ENCODE results near the gene SPEF2. TPM values are rescaled to one million over a fixed set of nuclear protein-coding genes. Genes with fewer than 3 reads are reported as not detected.

The SPEF2 gene
- total RNA-seq, 1 donor from 2014 or later = 7.9 TPM

DNA sequence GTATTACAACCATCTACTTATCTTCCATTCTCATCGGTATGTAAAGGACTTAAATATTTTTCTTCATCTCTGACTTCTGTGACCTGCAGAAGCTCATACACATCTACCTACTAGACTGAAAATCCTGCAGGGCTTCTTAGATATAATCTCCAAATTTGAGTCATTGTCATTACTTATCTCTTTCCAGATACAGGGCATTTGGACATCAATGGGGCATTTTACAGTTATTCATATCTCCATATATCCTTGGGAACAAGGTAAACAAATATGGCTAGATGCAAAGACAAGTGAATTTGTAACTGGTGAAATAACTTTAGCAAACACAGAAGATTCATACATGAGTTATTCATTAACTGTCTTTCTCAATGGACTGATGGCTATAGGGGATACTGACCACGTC is 201.4 kb downstream of the SPEF2 start:
- no peak for TF ChIP-seq CTCF (IDR thresholded peaks at IDR 0.05)
- H3K9me3 Mint-ChIP-seq (ENCODE audit: unreplicated experiment) = no peaks in the 10 kb centered on the region

DNA sequence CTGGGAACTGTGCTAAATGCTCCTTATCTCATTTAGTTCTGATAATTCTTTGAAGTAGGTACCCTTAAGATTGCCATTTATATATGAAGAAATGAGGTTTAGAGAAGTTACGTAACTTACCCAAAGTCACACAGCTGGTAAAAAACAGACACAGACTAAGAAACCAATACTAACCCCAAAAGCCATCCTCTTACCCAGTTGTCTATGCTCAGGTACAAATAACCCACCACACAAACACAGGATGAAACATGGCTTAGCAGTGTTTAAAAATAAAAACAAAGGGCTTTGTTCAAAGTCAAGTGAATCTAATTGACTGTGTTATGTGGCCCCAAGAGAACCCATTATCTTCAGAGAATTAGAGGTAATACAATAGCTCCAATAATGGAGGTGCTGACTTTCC is 202.0 kb downstream of the SPEF2 start:
- Mint-ChIP-seq H3K4me1 (ENCODE audit: unreplicated experiment) (no peaks in the 10 kb centered on the region), H3K36me3 (ENCODE audit: unreplicated experiment) (no peaks in the 10 kb centered on the region), H3K27ac (ENCODE audit: unreplicated experiment) (no peak overlapping the region), H3K4me3 (ENCODE audit: unreplicated experiment) (no peak overlapping the region), H3K9me3 (ENCODE audit: unreplicated experiment) (no peaks in the 10 kb centered on the region), H3K27me3 (ENCODE audit: unreplicated experiment) (no peaks in the 10 kb centered on the region)
- no peak for DNase-seq (ENCODE audit: extremely low spot score, unreplicated experiment)
- no peak for TF ChIP-seq CTCF (IDR thresholded peaks at IDR 0.05)

More for the DNA sequence above, 201.4 kb downstream of the SPEF2 start:
- Mint-ChIP-seq H3K4me3 (ENCODE audit: unreplicated experiment) (no peak overlapping the region), H3K27ac (ENCODE audit: unreplicated experiment) (no peak overlapping the region), H3K4me1 (ENCODE audit: unreplicated experiment) (no peaks in the 10 kb centered on the region), H3K27me3 (ENCODE audit: unreplicated experiment) (no peaks in the 10 kb centered on the region), H3K36me3 (ENCODE audit: unreplicated experiment) (no peaks in the 10 kb centered on the region)
- no peak for DNase-seq (ENCODE audit: extremely low spot score, unreplicated experiment)

- Mint-ChIP-seq H3K27ac (ENCODE audit: unreplicated experiment) (no peak overlapping the region), H3K36me3 (ENCODE audit: unreplicated experiment) (no peaks in the 10 kb centered on the region)
- no peak for TF ChIP-seq CTCF (IDR thresholded peaks at IDR 0.05)
Measured at GRCh38 chr5:35820735-35821134, 203.1 kb downstream of the SPEF2 start.

GRCh38 chr5:35821513-35821912 is 203.8 kb downstream of the SPEF2 start:
- Mint-ChIP-seq H3K9me3 (ENCODE audit: unreplicated experiment) (no peaks in the 10 kb centered on the region), H3K4me3 (ENCODE audit: unreplicated experiment) (no peak overlapping the region), H3K36me3 (ENCODE audit: unreplicated experiment) (no peaks in the 10 kb centered on the region), H3K27me3 (ENCODE audit: unreplicated experiment) (no peaks in the 10 kb centered on the region), H3K27ac (ENCODE audit: unreplicated experiment) (no peak overlapping the region), H3K4me1 (ENCODE audit: unreplicated experiment) (no peaks in the 10 kb centered on the region)
- no peak for DNase-seq (ENCODE audit: extremely low spot score, unreplicated experiment)
- no peak for TF ChIP-seq CTCF (IDR thresholded peaks at IDR 0.05)

More at GRCh38 chr5:35820735-35821134, 203.1 kb downstream of the SPEF2 start:
- Mint-ChIP-seq H3K4me1 (ENCODE audit: unreplicated experiment) (no peaks in the 10 kb centered on the region), H3K9me3 (ENCODE audit: unreplicated experiment) (no peaks in the 10 kb centered on the region), H3K27me3 (ENCODE audit: unreplicated experiment) (no peaks in the 10 kb centered on the region), H3K4me3 (ENCODE audit: unreplicated experiment) (no peak overlapping the region)
- DNase-seq (ENCODE audit: extremely low spot score, unreplicated experiment) = no peak

DNA sequence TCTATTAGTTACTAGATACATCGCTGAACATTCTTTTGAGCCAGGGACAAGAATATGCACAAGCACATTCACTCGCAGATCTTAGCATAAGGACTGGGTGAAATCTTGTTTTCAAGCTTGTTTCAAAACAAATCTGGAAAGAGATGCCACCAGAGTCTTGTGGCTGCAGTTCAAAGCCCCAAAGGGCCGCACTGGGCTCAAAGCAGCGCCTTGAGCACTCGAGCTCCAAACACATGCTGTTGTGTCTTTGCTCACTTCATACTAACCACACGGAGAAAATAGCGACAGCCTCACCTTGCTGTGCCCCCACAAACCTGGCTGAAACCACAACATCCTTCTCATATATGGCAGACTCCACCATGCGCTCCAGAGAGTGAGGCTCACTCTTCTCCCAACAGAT is 204.8 kb downstream of the SPEF2 start:
- Mint-ChIP-seq H3K9me3 (ENCODE audit: unreplicated experiment) (no peaks in the 10 kb centered on the region), H3K36me3 (ENCODE audit: unreplicated experiment) (no peaks in the 10 kb centered on the region), H3K4me3 (ENCODE audit: unreplicated experiment) (no peak overlapping the region), H3K27ac (ENCODE audit: unreplicated experiment) (no peak overlapping the region), H3K27me3 (ENCODE audit: unreplicated experiment) (no peaks in the 10 kb centered on the region), H3K4me1 (ENCODE audit: unreplicated experiment) (no peaks in the 10 kb centered on the region)
- no peak for TF ChIP-seq CTCF (IDR thresholded peaks at IDR 0.05)
- no peak for DNase-seq (ENCODE audit: extremely low spot score, unreplicated experiment)
